ENCODE data around the gene MAPK8. TPM values are rescaled to one million over a fixed set of nuclear protein-coding genes. Genes with fewer than 3 reads are reported as not detected.

Gene MAPK8
- total RNA-seq, 2 donors from 2014 or later = 32.3 to 43.3 TPM

DNA sequence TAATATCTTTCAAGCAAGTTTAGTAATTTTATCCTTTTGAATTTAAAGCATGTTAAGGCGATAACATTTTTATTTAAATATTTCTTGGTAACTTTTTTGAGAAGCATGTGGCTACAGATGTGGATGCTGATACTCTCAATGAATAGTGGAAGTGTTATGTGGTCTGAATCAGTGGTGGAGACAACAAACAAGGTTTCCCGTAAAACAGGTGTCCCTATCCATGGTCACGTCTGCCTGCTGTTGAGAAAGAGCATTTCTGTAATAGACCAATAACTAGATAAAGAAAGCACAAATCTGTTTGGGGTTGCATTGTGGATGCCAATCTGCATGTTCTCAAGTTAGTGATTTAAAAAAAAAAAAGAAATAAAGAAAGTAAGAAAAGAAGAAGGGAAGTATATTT, 13.9 kb upstream of the MAPK8 start:
- no peak for DNase-seq
- Histone ChIP-seq H3K9ac (ENCODE audit: low read depth in 2 of 2, low read length in 2 of 2) (no peak overlapping the region), H3K27ac (no peak overlapping the region), H3K4me3 (no peak overlapping the region), H3K9me3 (no peaks in the 10 kb centered on the region), H3K4me1 (no peaks in the 10 kb centered on the region), H3K27me3 (no peaks in the 10 kb centered on the region), H3K36me3 (no peaks in the 10 kb centered on the region)
- intact Hi-C loops (cut with DNase I) = no loop called here
- no peak for TF ChIP-seq CTCF (IDR thresholded peaks at IDR 0.05)

GRCh38 chr10:48294431-48294830, 12.0 kb upstream of the MAPK8 start:
- no peaks in the 10 kb centered on the region for H3K4me1 ChIP-seq
- intact Hi-C loops (cut with DNase I) = no loop called here
- no peak overlapping the region for H3K27ac ChIP-seq
- no peaks in the 10 kb centered on the region for H3K36me3 ChIP-seq
- H3K9me3 ChIP-seq = no peaks in the 10 kb centered on the region
- H3K4me3 ChIP-seq = no peak overlapping the region
- no peak for DNase-seq
- TF ChIP-seq CTCF (IDR thresholded peaks at IDR 0.05) = no peak
- H3K9ac ChIP-seq (ENCODE audit: low read depth in 2 of 2, low read length in 2 of 2) = no peak overlapping the region
- no peaks in the 10 kb centered on the region for H3K27me3 ChIP-seq

- Histone ChIP-seq H3K9ac (ENCODE audit: low read depth in 2 of 2, low read length in 2 of 2) (no peak overlapping the region), H3K9me3 (no peaks in the 10 kb centered on the region), H3K4me3 (no peak overlapping the region), H3K27me3 (no peaks in the 10 kb centered on the region), H3K4me1 (no peaks in the 10 kb centered on the region), H3K36me3 (no peaks in the 10 kb centered on the region), H3K27ac (no peak overlapping the region)
- DNase-seq = no peak
- no peak for TF ChIP-seq CTCF (IDR thresholded peaks at IDR 0.05)
- intact Hi-C loops (cut with DNase I) = no loop called here
Measured at GRCh38 chr10:48296576-48297098, 9.8 kb upstream of the MAPK8 start.

DNA sequence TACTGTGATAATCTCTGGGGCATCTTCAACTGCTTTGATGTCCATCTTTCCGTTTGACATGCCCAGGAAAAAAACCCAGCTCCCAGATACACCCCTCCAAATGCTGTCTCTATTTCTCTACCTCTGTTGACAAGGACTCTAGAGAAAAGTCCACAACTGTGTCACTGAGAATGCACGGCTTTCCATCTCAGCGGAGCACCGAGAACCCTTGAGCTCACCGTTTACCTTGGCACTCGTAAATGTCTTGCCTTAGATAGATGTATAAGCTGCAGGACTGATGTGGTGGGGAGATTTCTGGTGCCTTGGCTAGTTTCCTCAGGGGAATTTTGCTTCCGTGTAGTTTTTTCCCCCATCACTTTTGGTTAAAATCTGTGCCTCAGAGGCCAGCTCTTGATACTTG, 7.4 kb upstream of the MAPK8 start:
- no peak for TF ChIP-seq CTCF (IDR thresholded peaks at IDR 0.05)
- intact Hi-C loops (cut with DNase I) = no loop called here
- DNase-seq = no peak

GRCh38 chr10:48299692-48300091, 6.8 kb upstream of the MAPK8 start:
- Histone ChIP-seq H3K27ac (no peak overlapping the region), H3K27me3 (no peaks in the 10 kb centered on the region), H3K36me3 (no peaks in the 10 kb centered on the region), H3K9me3 (no peaks in the 10 kb centered on the region), H3K4me1 (no peaks in the 10 kb centered on the region), H3K9ac (ENCODE audit: low read depth in 2 of 2, low read length in 2 of 2) (no peak overlapping the region), H3K4me3 (no peak overlapping the region)
- TF ChIP-seq CTCF (IDR thresholded peaks at IDR 0.05) = no peak
- DNase-seq = no peak
- intact Hi-C loops (cut with DNase I) = no loop called here

More for the DNA sequence above, 7.4 kb upstream of the MAPK8 start:
- H3K27me3 ChIP-seq = no peaks in the 10 kb centered on the region
- no peaks in the 10 kb centered on the region for H3K9me3 ChIP-seq
- no peaks in the 10 kb centered on the region for H3K4me1 ChIP-seq
- H3K4me3 ChIP-seq = no peak overlapping the region
- H3K9ac ChIP-seq (ENCODE audit: low read depth in 2 of 2, low read length in 2 of 2) = no peak overlapping the region
- no peak overlapping the region for H3K27ac ChIP-seq
- H3K36me3 ChIP-seq = no peaks in the 10 kb centered on the region
